CD4-positive, alpha-beta T cell treated with Interleukin-1 beta for 1 hour (primary cell): ENCODE data around the gene CLMN.
"Not testable (repeated sequence)": the region's sequence is repeated elsewhere in the genome, so short reads cannot be mapped to it uniquely, and the experiment has no call there.

Experiments used
- DNase-seq, 2 donors: peaks; one replicate each; pipeline ENCODE4 v3.0.0-alpha.2; 2020 to 2022

The CLMN gene

DNA sequence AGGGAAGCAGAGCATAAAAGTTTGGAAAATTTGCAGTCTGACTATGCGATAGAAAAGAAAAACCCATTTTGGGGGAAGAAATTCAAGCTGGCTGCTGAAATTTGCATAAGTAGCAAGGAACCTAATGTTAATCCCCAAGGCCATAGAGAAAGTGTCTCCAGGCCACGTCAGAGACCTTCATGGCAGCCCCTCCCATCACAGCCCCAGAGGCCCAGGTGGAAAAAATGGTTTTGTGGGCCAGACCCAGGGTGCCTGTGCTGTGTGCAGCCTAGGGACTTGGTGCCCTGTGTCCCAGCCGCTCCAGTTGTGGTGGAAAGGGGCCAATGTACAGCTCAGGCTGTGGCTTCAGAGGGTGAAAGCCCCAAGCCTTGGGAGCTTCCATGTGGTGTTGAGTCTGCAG is 35.9 kb downstream of the CLMN start:
- DNase-seq: not testable (repeated sequence)

DNA sequence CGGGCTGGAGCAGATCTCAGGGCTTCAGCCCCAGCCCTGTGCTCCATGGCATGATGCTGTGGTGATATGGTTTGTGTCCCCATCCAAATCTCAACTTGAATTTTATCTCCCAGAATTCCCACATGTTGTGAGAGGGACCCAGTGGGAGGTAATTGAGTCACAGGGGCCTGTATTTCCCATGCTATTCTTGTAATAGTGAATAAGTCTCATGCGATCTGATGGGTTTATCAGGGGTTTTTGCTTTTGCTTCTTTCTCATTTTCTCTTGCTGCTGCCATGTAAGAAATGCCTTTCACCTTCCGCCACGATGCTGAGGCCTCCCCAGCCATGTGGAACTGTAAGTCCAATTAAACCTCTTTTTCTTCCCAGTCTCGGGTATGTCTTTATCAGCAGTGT is 36.7 kb downstream of the CLMN start:
- not testable (repeated sequence) for DNase-seq

DNA sequence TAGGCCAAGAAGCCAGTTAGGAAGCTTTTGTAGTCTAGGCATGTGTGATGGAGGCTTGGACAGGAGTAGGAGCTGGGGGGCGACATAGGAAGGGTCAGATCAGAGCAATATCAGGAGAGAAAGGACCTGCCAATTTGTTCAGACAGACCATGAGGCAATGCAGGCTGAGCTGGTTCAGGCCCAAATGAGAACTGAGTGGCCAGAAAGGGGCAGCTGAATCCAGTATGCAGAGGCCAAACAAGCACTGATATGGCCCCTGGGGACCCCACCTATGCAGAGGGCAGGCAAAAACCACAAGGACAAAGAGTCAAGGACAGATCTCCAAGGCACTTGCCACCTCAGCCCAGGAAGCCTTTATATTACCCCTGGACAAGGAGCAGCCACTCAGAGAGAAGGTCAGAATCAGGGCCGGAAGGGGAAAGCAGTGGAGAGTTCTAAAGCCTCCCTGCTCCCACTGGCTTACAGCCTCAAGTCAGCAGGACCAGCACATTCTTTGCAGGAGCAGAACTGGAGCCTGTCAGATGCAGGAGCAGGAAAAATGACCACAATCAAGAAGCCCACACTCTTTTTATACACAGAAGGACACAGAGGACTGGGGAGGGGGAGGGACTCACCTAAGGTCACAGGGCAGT is 37.2 kb downstream of the CLMN start:
- no peak for DNase-seq

DNA sequence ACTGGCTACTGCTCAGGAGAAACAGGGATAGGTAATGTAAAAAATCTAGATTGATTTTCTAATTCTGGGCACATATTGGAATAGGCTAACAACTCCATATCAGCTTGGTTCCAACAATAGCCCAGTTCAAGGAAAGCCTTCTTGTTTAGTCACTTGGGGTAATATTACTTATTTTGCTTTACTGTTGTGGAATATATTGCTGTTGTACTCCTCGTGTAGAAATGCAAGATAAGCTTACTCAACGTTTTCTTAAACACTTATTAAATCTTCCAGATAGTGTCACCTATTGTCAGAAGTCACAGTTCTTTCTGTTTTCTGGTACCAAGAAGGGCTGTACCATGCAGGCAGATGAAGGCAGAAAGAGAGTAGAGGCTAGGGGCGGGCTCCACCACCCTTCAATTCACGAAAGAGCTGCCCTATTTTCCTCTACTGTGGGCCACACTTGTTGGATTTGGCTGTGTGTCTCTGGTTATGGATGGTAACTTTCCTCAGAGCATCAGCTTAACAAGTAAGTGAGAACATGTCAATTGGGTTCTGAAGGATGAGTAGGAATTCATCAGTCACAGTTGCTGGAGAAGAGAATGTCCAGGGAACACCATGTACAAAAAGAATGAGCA is 38.0 kb downstream of the CLMN start:
- DNase-seq: no peak

DNA sequence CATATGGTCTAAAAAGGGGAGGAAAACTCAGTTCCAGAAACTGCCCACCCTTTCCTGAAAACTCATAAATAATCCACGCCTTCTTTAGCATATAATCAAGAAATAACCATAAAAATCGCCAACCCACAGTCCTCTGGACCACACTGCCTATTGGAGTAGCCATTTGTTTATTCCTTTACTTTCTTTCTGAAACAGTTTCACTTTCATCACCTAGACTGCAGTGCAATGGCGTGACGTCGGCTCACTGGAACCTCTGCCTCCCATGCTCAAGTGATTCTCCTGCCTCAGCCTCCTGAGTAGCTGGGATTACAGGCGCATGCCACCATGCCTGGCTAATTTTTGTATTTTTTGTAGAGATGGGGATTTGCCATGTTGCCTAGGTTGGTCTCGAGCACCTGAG is 44.2 kb downstream of the CLMN start:
- DNase-seq: no peak

DNA sequence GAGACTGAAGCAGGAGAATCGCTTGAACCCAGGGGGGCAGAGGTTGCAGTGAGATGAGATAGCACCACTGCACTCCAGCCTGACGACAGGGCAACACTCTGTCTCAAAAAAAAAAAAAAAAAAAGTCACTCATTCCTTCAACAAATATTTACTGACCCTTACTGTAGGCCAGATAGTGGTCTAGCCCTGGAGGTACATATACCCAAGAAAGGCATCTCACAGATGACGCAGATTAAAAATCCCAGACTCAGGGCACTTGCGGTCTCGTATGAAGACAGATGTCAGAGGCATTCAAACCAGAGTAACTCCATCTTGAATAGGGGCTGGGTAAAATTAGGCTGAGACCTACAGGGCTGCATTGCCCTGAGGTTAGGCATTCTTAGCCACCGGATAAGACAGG is 44.8 kb downstream of the CLMN start:
- DNase-seq: no peak

DNA sequence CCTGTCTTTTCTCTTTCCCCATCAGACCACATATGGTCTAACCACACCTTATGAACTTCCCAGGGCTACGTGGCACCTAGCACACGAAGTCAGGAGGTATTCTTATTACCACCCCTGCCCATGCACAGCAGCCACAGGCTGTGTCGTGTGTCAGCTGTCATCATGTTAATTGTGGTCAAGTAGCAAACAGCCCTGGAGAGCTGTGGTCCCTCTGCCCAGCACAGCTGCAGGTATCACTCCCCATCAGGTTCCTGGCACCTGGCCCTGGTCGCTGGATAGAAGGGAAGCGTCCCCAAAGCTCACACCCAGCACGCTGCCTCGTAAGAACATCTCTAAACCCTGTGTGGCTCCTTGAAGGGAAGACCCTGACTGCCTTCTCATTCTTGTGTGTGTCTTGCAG is 45.4 kb downstream of the CLMN start:
- no peak for DNase-seq

DNA sequence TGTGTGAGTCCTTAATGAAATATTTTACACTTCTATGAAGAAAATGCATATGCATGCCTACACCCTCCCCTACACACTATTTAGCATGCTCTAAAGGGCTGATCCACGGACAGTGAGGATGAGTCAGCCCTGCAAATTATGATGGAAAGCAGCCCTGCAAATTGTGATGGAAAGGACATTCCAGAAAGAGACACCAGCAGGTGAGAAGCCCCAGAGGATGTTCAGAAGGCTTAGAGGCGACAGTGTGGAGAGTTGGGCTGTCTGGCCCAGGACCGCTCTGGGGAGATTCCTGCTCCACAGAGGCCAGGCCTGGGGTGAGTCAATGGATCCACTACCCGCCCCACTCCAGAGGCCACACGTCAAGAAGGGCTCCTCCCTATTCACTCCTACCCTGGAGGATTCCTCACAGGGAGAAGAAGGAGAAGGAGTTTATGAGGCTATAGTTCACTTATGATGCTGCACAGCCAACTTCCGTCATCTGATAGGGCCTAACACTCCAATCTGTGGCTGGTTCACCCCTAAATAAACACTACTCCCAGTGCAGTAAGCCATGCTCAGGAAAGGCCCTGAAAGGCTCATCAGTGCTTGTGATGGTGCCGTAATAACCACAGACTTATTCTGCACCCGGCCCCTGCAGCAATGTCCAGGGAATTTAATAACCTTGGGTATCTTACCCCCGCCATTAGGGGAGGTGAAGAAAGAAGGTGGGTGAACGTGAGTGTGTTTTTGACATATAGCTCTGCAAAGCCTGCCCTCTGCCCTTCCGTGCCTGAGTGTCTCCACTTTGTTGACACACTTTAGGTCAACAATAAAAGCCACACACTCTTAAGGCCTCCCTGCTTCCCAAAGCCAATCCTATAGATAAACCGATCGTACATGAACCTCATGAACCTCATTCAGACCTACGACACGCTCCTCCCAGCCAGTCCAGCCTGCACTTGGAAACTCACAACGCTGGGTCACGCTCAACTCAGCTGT is 46.4 kb downstream of the CLMN start:
- DNase-seq: no peak

DNA sequence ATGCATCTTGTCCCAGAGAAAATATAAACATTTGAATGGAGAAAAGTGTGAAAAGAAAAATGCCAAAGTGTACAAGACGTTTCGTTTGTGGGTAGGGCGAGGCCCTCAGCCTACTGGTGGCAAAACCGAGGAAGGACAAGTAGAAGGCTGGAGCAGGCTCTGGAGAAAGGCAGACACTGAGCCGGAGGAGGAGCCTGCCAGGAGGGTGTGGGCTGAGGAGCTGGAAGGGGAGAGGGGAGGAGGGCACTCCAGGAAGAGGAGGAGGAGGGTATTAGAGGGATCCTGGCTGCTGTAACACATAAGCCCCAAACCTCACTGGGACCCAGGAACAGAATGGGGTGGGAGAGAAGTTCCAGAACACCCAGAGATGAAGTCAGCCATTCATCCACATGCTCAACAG is 47.7 kb downstream of the CLMN start:
- no peak for DNase-seq

DNA sequence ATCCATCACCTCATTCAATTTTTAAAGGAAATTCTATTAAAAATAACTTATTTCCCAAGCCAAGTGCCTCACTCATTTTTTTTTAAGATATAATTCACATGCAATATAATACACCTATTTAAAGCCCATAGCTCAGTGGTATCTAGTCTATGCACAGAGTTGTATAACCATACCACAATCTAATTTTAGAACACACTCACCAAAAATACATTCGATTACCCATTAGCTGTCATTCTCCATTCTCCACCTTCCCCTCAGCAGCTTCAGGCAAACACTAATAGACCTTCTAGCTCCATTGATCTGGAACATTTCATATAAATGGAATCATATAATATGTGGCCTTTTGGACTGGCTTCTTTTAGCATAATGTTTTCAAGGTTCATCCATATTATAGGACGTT is 49.5 kb downstream of the CLMN start:
- DNase-seq: no peak

DNA sequence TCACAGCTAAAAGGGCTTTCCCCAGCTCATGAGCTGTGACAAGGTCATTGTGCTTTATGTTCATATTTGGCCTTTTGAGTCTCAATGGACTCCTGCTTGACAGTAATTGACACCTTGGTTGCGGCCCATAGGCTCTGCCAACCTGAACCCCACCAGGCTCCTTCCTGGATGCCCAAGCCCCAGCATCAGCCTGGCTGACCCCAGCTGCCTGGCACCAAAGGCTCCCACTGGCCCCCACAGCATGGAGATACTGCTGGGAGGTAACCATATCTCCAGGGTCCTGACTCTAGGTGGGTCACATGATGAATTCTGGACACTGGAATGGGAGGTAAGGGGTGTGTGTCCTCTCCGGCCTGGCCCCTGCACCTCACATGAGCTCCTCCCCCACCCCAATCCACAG is 50.2 kb downstream of the CLMN start:
- DNase-seq: no peak

DNA sequence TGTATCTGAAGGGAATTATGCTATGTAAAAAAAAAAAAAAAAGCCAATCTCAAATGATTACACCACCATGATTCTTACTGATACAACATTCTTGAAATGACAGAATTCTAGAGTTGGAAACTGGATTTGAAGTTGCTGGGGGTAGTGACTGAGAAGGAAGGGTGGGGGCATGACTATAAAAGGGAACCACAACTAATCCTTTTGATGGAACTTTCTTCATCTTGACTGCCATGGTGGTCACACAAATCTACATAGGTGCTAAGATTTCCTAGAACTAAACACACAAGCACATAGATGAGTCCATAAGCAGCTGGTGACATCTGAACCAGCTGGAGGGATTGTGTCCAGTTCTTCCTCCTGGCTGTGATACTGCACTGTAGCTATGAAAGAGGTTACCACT is 51.4 kb downstream of the CLMN start:
- no peak for DNase-seq

DNA sequence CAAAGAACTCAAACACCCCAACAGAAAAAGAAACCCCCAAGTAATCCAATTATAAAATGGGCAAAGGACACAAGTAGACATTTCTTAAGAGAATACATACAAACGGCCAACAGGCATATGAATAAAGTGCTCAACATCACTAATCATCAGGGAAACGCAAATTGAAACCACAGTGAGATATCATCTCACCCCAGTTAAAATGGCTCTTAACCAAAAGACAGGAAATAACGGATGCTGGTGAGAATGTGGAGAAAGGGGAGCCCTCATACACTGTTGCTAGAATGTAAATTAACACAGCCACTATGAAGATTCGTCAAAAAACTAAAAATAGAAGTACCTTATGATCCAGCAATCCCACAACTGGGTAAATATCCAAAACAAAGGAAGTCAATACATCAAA is 52.4 kb downstream of the CLMN start:
- no peak for DNase-seq

DNA sequence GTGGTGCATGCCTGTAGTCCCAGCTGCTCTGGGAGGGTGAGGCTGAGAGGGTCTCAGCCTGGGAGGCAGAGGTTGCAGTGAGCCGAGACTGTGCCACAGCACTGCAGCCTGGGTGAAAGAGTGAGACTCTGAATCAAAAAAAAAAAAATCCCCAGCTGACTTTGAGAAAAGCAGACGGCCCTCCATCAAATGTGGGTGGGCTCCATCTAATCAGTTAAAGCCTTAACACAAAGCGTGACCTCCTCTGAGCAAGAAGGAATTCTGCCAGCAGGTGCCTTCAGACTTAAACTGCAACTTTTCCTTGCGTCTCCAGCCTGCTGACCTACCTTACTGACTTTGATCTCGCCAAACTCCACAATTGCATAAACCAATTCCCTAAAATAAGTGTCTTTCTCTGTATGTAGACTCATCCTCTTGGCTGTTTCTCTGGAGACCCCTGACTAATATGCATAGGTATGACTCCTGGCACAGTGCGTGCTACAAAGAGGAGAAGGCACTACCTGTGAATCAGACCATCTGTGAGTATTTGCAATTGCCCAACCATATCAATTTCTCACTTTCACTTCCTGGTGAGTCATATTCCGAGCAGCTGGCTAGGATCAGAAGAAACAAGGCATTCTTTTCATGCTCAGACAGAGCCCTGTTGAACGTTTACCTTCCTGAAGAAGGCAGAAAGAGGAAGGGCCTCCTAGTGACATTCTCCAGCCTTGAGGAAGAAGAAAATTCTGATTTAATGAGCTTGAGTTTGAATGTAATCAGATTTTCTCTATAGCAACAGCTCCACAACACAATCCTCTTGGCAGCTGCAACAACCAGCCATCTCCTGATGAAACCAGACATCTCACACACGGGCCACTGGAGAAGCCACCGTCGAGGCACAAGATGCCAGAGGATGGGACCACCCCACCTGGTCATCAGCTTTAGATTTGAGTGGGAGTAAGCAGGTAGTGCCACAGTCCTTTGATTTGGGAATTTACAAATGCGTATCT is 54.3 kb downstream of the CLMN start:
- DNase-seq: peak; percentile 16 to 57

DNA sequence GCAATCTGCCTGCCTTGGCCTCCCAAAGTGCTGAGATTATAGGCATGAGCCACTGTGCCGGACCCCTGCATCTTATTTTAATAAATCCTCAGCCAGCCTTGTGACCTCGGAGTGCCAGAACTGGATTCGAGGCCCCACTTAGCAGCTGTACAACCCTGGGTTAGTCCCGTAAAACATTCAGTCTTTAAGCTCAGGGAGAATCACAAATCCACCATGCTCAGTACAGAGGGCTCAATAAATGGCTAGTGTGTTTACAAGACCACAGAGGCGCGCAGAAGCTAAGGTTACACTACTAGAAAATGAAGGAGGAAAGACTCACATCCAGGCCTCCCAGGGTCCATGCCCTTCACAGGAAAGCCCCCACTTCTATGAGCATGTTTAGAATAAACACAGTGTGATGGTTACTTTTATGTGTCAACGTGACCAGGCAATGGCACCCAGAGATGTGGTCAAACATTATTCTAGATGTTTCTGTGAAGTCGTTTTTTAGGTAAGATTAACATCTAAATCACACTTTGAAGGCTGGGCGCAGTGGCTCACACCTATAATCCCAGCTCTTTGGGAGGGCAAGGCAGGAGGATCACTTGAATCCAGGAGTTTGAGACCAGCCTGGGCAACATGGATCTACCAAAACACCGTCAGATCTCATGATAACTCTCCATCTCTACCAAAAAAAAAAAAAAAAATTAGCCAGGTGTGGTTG is 55.3 kb downstream of the CLMN start:
- DNase-seq: no peak

DNA sequence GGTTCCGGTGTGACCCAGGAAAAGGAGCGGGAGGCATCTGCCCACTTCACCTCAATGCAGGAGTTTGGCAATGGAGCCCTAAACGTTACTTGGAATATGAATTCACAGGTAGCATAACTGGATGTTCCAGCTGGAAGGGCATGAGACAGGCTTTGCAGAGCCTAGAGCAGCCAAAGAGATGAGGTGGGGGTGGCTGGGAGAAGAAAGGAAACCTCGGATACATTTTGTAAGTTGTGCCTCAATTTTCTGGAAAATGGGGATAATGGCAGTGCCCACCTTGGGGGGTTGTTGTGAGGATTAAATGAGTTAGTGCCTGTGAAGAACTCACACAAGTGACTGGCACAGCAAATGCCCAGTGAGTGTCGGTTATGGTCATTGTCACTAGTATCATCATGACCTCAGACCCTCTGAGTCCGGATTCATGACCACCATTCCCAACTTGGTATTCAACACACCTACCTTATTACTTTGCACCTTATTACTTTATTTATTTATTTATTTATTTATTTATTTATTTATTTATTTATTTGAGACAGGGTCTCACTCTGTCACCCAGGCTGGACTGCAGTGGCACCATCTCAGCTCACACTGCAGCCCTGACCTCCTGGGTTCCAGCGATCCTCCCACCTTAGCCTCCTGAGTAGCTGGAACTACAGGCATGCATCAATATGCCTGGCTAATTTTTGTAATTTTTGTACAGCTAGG is 56.0 kb downstream of the CLMN start:
- no peak for DNase-seq

DNA sequence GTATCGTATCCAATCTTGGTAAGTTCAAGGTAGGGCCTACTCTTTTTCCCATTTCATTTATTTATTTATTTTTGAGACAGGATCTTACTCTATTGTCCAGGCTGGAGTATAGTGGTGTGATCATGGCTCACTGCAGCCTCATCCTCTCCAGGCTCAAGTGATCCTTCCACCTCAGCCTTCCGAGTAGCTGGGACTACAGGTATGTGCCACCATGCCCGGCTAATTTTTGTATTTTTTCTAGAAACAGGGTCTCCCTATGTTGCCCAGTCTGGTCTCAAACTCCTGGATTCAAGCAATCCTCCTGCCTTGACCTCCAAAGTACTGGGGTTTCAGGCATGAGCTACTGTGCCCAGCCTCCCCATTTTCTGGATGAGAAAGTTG is 57.2 kb downstream of the CLMN start:
- no peak for DNase-seq

DNA sequence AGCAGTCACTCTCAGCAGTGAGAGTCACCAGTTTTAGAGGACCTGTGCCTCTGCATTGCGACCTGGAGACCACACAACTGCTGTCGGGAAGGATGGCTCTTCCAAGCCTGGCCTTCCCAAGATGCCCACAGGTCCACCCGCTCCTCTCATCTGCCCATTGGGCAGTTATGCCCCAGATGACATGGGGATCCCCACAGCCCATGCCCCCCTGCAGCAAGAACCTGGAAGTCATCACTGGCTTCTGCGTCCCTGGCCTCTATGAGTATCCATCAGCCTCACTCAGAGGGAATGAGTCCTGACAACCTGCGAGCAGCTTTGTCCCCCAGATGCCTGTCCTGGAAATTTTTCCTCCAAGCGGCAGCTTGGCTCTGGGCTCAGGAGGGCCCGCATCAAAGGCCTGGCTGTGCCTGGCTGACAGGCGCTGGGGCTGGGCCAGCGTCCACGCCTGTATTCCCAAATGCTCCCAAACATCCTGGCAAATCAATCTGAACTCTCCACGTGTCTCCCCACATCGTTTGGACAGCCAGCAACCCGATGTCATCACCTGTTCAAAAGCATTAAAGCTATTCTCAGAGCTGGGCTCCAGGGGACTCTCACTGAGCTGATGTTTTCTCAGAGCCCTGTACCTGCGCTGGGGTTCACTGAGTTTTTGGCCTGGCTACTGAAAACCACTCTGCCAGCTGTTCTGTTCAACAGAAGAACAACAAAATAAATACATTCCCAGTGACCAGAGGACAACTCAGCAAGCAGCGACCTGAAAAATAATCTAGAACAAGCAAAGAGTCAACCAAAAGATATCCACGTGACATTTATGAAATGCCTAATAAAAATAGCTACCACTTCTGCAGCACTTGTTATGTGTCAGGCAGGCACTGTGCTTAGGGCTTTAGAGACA is 57.8 kb downstream of the CLMN start:
- no peak for DNase-seq

DNA sequence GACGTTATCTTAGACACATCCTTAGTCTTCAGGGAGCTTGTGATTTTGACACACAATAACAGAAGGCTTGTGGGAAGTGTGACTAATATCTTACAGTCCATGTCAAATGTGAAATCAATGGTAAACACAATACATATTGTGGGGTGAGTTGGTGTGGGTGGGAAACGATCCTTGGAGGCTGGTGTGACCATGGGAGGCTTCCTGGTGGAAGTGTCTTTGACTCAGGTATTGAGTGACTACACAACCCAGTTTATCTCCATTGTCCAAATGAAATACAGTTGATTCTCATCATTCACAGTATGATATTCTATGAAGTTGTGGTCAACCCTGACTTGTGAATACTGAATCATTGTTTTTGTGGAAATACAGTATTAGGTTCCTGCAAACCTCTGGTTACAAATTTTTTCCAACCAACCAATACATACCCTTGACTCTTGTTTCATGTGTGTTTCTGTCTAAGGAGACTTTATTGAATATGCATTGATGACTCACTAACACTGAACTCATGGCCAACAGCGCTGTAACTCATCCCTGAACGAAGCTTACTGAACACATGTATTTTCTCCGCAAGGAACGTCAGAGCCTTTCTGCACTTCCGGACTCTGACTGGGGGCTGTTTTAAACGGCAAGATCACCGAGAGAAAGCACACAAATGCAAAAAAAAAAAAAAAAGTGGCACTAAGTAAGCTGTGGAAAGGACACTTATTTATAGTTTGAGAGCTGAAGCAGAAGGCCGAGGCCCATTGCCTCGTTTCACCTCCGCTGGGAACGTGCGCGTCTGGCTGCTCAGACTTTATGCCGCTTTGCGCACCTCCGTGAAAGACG is 59.0 kb downstream of the CLMN start:
- DNase-seq: no peak
